Liver (tissue), 9 donors: ENCODE measurements around the gene PCDHGB3. TPM values are rescaled to one million over a fixed set of nuclear protein-coding genes. Genes with fewer than 3 reads are reported as not detected.
"Not testable (repeated sequence)": the region's sequence is repeated elsewhere in the genome, so short reads cannot be mapped to it uniquely, and the experiment has no call there.

ENCODE experiments used
- DNase-seq: peaks from one replicate; pipeline ENCODE4 v3.0.0-alpha.2; 2017; ENCODE audit warnings: low spot score
- H3K27ac ChIP-seq, 2 donors: one replicate each; pipeline ENCODE4 v1.7.0; 2013; ENCODE audit warnings: inconsistent platforms in 2 of 2, low read length in 2 of 2, control low read depth in 1 of 2, low read depth in 1 of 2, mild to moderate bottlenecking in 1 of 2
- H3K27me3 ChIP-seq, 4 donors: one replicate each; pipeline versions ENCODE4 v1.6.1 to v1.7.0; 2013; ENCODE audit warnings: low read length in 3 of 4, inconsistent platforms in 1 of 4, mild to moderate bottlenecking in 1 of 4, moderate library complexity in 1 of 4; ENCODE audit not compliant: control insufficient read depth in 4 of 4, insufficient read depth in 4 of 4
- H3K36me3 ChIP-seq, 4 donors: one replicate each; pipeline versions ENCODE4 v1.6.1 to v1.7.0; 2013; ENCODE audit warnings: low read length in 3 of 4, mild to moderate bottlenecking in 3 of 4, low read depth in 1 of 4, moderate library complexity in 1 of 4; ENCODE audit not compliant: control insufficient read depth in 4 of 4, insufficient read depth in 3 of 4
- H3K4me1 ChIP-seq, 4 donors: one replicate each; pipeline versions ENCODE4 v1.6.1 to v1.7.0; 2013; ENCODE audit warnings: low read length in 3 of 4, mild to moderate bottlenecking in 3 of 4, moderate library complexity in 1 of 4; ENCODE audit not compliant: control insufficient read depth in 4 of 4, insufficient read depth in 4 of 4
- H3K4me3 ChIP-seq, 3 donors: one replicate each; pipeline versions ENCODE4 v1.6.1 to v1.7.0; 2013; ENCODE audit warnings: low read length in 3 of 3, control low read depth in 1 of 3, low read depth in 1 of 3, mild to moderate bottlenecking in 1 of 3
- H3K9ac ChIP-seq, 2 donors: one replicate each; pipeline ENCODE4 v1.7.0; 2013; ENCODE audit warnings: low read length in 2 of 2, mild to moderate bottlenecking in 2 of 2, moderate library complexity in 2 of 2, control low read depth in 1 of 2, low read depth in 1 of 2
- H3K9me3 ChIP-seq, 4 donors: one replicate each; pipeline versions ENCODE4 v1.6.1 to v1.7.0; 2013; ENCODE audit warnings: low read length in 3 of 4; ENCODE audit not compliant: control insufficient read depth in 4 of 4
- ATF3 ChIP-seq: IDR thresholded peaks from 2 replicates; pipeline ENCODE4 v1.6.1; 2016; ENCODE audit warnings: antibody characterized with exemption
- CTCF ChIP-seq: fragments of 150-350 bp; IDR thresholded peaks from 2 replicates; pipeline ENCODE4 v1.5.1; 2017; ENCODE audit warnings: improper control_type of control experiment, low read depth, low read length; ENCODE audit not compliant: missing input control
- EGR1 ChIP-seq, 2 donors: IDR thresholded peaks; 2 replicates each; pipeline ENCODE4 v1.6.1; 2016 to 2018; ENCODE audit warnings: antibody characterized with exemption in 2 of 2, low read depth in 2 of 2
- FOXA1 ChIP-seq: IDR thresholded peaks from 2 replicates; pipeline ENCODE4 v1.6.1; 2016; ENCODE audit warnings: antibody characterized with exemption
- FOXA2 ChIP-seq: IDR thresholded peaks from 2 replicates; pipeline ENCODE4 v1.6.1; 2016; ENCODE audit warnings: antibody characterized with exemption
- GABPA ChIP-seq, 2 donors: IDR thresholded peaks in 1 of 2; conservative IDR thresholded peaks in 1 of 2; 2 replicates each; pipeline ENCODE4 v1.6.1; 2016; ENCODE audit warnings: antibody characterized with exemption in 2 of 2, mild to moderate bottlenecking in 1 of 2, moderate library complexity in 1 of 2
- HNF4A ChIP-seq, 2 donors: conservative IDR thresholded peaks; 2 replicates each; pipeline ENCODE4 v1.6.1; 2016; ENCODE audit warnings: antibody characterized with exemption in 2 of 2, mild to moderate bottlenecking in 2 of 2
- HNF4G ChIP-seq: IDR thresholded peaks from 2 replicates; pipeline ENCODE4 v1.6.1; 2016; ENCODE audit warnings: antibody characterized with exemption
- JUND ChIP-seq, 2 donors: IDR thresholded peaks; 2 replicates each; pipeline ENCODE4 v1.6.1; 2016; ENCODE audit warnings: antibody characterized with exemption in 2 of 2
- MAX ChIP-seq: IDR thresholded peaks from 2 replicates; pipeline ENCODE4 v1.6.1; 2016; ENCODE audit warnings: antibody characterized with exemption
- NR2F2 ChIP-seq: IDR thresholded peaks from 2 replicates; pipeline ENCODE4 v1.6.1; 2016; ENCODE audit warnings: antibody characterized with exemption
- RAD21 ChIP-seq, 2 donors: IDR thresholded peaks; 2 replicates each; pipeline ENCODE4 v1.6.1; 2016; ENCODE audit warnings: antibody characterized with exemption in 2 of 2, mild to moderate bottlenecking in 2 of 2
- RXRA ChIP-seq, 2 donors: IDR thresholded peaks; 2 replicates each; pipeline ENCODE4 v1.6.1; 2017 to 2018; ENCODE audit warnings: antibody characterized with exemption in 2 of 2, mild to moderate bottlenecking in 1 of 2
- SP1 ChIP-seq: IDR thresholded peaks from 2 replicates; pipeline ENCODE4 v1.6.1; 2018; ENCODE audit warnings: antibody characterized with exemption, mild to moderate bottlenecking
- TAF1 ChIP-seq: conservative IDR thresholded peaks from 2 replicates; pipeline ENCODE4 v1.6.1; 2016; ENCODE audit warnings: antibody characterized with exemption, mild to moderate bottlenecking
- YY1 ChIP-seq: IDR thresholded peaks from 2 replicates; pipeline ENCODE4 v1.6.1; 2016; ENCODE audit warnings: antibody characterized with exemption, mild to moderate bottlenecking
- WGBS: extraction: QIAGEN DNeasy Blood & Tissue Kit; methylation state at CpG from one replicate; pipeline ENCODE4 v1.1.7; 2013; 5-methylcytosine and 5-hydroxymethylcytosine counted together
- polyA plus RNA-seq, 2 donors: library from polyadenylated mRNA; stranded (reverse) in 1 of 2; unstranded in 1 of 2; fragments of 200-250 nt in 1 of 2; fragments of >200 nt in 1 of 2; fragmentation: Nextera tagmentation in 1 of 2; extraction: Ambion mirVana in 1 of 2; gene quantifications; one replicate each; pipeline versions ENCODE4 v1.2.1 to v1.2.3, GENCODE V29; 2013 to 2015
- total RNA-seq, 2 donors: library from RNA; depleted of rRNA; stranded (reverse); fragments of >200 nt; gene quantifications; one replicate each; pipeline ENCODE4 v1.2.3, GENCODE V29; 2014
- TF ChIP-seq, protein P1 (sequence below): IDR thresholded peaks from 2 replicates; pipeline ENCODE4 v1.6.1; 2016; ENCODE audit warnings: antibody characterized with exemption
- TF ChIP-seq, protein P2 (sequence below): IDR thresholded peaks from 2 replicates; pipeline ENCODE4 v1.6.1; 2016; ENCODE audit warnings: antibody characterized with exemption, mild to moderate bottlenecking
- donor health status: healthy.
- donor health status: healthy.
- donor health status: healthy.
- donor health status: healthy.
- donor health status: healthy.

The PCDHGB3 gene
- total and polyA plus RNA-seq, 4 donors: 0.07 to 1.2 (median 0.37) TPM; not detected in 1

DNA sequence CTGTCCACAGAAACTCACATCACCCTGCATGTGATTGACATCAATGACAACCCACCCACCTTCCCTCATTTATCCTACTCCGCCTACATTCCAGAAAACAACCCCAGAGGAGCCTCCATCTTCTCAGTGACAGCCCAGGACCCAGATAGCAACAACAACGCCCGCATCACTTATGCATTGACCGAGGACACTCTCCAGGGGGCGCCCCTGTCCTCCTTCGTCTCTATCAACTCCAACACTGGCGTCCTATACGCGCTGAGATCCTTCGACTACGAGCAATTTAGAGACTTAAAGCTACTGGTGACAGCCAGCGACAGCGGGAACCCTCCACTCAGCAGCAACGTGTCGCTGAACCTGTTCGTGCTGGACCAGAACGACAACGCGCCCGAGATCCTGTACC, 24.7 kb upstream of the PCDHGB3 start:
- Histone ChIP-seq H3K4me1 (no peaks in the 10 kb centered on the region), H3K36me3 (peaks cover 0 to 2% (median 0%) of the 10 kb centered on the region in 4 donors), H3K27ac (no peak overlapping the region), H3K9me3 (peaks cover 26 to 74% (median 34%) of the 10 kb centered on the region in 4 donors), H3K27me3 (peaks cover 0 to 11% (median 4%) of the 10 kb centered on the region in 4 donors), H3K9ac (no peak overlapping the region), H3K4me3 (peak overlapping the region in 2 of 3 donors; percentile 18 to 36)
- no peak for DNase-seq
- WGBS: 28% methylated on average over 20 of the region's 20 CpGs
- TF ChIP-seq RXRA (IDR thresholded peaks at IDR 0.05) (no peak), TAF1 (no peak), ATF3 (no peak), RAD21 (IDR thresholded peaks at IDR 0.05) (no peak), HNF4A (conservative IDR thresholded peaks at IDR 0.05) (no peak), NR2F2 (no peak), HNF4G (no peak), GABPA (IDR thresholded peaks at IDR 0.05 in 1 of 2, conservative IDR thresholded peaks at IDR 0.05 in 1 of 2) (no peak), MAX (no peak), FOXA2 (no peak), FOXA1 (no peak), SP1 (no peak), CTCF (no peak), JUND (IDR thresholded peaks at IDR 0.05) (no peak), YY1 (no peak), EGR1 (IDR thresholded peaks at IDR 0.05; ENCODE audit: low read depth in 2 of 2) (no peak)
- TF ChIP-seq, protein P1, sequence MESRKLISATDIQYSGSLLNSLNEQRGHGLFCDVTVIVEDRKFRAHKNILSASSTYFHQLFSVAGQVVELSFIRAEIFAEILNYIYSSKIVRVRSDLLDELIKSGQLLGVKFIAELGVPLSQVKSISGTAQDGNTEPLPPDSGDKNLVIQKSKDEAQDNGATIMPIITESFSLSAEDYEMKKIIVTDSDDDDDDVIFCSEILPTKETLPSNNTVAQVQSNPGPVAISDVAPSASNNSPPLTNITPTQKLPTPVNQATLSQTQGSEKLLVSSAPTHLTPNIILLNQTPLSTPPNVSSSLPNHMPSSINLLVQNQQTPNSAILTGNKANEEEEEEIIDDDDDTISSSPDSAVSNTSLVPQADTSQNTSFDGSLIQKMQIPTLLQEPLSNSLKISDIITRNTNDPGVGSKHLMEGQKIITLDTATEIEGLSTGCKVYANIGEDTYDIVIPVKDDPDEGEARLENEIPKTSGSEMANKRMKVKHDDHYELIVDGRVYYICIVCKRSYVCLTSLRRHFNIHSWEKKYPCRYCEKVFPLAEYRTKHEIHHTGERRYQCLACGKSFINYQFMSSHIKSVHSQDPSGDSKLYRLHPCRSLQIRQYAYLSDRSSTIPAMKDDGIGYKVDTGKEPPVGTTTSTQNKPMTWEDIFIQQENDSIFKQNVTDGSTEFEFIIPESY: no peak
- TF ChIP-seq, protein P2, sequence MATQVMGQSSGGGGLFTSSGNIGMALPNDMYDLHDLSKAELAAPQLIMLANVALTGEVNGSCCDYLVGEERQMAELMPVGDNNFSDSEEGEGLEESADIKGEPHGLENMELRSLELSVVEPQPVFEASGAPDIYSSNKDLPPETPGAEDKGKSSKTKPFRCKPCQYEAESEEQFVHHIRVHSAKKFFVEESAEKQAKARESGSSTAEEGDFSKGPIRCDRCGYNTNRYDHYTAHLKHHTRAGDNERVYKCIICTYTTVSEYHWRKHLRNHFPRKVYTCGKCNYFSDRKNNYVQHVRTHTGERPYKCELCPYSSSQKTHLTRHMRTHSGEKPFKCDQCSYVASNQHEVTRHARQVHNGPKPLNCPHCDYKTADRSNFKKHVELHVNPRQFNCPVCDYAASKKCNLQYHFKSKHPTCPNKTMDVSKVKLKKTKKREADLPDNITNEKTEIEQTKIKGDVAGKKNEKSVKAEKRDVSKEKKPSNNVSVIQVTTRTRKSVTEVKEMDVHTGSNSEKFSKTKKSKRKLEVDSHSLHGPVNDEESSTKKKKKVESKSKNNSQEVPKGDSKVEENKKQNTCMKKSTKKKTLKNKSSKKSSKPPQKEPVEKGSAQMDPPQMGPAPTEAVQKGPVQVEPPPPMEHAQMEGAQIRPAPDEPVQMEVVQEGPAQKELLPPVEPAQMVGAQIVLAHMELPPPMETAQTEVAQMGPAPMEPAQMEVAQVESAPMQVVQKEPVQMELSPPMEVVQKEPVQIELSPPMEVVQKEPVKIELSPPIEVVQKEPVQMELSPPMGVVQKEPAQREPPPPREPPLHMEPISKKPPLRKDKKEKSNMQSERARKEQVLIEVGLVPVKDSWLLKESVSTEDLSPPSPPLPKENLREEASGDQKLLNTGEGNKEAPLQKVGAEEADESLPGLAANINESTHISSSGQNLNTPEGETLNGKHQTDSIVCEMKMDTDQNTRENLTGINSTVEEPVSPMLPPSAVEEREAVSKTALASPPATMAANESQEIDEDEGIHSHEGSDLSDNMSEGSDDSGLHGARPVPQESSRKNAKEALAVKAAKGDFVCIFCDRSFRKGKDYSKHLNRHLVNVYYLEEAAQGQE: no peak

DNA sequence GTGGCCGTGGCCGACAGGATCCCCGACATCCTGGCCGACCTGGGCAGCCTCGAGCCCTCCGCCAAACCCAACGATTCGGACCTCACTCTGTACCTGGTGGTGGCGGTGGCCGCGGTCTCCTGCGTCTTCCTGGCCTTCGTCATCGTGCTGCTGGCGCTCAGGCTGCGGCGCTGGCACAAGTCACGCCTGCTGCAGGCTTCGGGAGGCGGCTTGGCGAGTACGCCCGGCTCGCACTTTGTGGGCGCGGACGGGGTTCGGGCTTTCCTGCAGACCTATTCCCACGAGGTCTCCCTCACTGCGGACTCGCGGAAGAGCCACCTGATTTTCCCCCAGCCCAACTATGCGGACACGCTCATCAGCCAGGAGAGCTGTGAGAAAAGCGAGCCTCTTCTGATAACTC, 24.0 kb upstream of the PCDHGB3 start:
- not testable (repeated sequence) for H3K9ac ChIP-seq, H3K36me3 ChIP-seq, H3K27ac ChIP-seq, H3K4me1 ChIP-seq, H3K4me3 ChIP-seq, DNase-seq
- 40% methylated on average over 27 of the region's 35 CpGs for WGBS
- Histone ChIP-seq H3K27me3 (peaks cover 0 to 11% (median 3%) of the 10 kb centered on the region in 4 donors), H3K9me3 (peaks cover 25 to 78% (median 37%) of the 10 kb centered on the region in 4 donors)
